ENCODE measurements around the gene ALDH2. TPM values are rescaled to one million over a fixed set of nuclear protein-coding genes. Genes with fewer than 3 reads are reported as not detected.
"Not testable (repeated sequence)": the region's sequence is repeated elsewhere in the genome, so short reads cannot be mapped to it uniquely, and the experiment has no call there.

The ALDH2 gene
- total RNA-seq, 4 donors from 2014 or later, result 111 to 156 (median 130) TPM

DNA sequence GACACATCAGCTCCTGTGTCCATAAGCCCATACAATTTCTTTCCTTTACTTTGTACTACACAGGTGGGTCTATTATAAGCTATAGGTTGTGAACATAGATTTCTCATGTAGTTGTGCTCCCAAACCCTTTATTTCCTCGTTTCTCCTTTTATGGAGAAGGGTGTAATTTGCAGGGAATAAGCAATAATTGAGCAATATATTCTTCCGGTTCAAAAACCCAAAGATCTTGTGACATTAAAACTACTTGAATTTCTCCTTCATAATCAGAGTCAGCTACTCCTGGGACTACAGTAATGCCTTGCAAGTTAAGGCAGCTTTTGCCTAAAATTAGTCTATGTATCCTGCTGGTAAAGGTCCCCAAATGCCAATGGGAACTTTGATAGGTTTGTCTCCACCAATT, 56.2 kb downstream of the ALDH2 start:
- no peak for DNase-seq (ENCODE audit: low spot score in 2 of 2)
- Histone ChIP-seq H3K4me3 (no peak overlapping the region), H3K9me3 (no peaks in the 10 kb centered on the region), H3K36me3 (no peaks in the 10 kb centered on the region), H3K27ac (no peak overlapping the region), H3K4me1 (peaks cover 9% of the 10 kb centered on the region), H3K27me3 (no peaks in the 10 kb centered on the region)
- no peak for TF ChIP-seq EP300 (IDR thresholded peaks at IDR 0.05)
- no peak for TF ChIP-seq POLR2AphosphoS5 (IDR thresholded peaks at IDR 0.05)
- TF ChIP-seq, protein P1, sequence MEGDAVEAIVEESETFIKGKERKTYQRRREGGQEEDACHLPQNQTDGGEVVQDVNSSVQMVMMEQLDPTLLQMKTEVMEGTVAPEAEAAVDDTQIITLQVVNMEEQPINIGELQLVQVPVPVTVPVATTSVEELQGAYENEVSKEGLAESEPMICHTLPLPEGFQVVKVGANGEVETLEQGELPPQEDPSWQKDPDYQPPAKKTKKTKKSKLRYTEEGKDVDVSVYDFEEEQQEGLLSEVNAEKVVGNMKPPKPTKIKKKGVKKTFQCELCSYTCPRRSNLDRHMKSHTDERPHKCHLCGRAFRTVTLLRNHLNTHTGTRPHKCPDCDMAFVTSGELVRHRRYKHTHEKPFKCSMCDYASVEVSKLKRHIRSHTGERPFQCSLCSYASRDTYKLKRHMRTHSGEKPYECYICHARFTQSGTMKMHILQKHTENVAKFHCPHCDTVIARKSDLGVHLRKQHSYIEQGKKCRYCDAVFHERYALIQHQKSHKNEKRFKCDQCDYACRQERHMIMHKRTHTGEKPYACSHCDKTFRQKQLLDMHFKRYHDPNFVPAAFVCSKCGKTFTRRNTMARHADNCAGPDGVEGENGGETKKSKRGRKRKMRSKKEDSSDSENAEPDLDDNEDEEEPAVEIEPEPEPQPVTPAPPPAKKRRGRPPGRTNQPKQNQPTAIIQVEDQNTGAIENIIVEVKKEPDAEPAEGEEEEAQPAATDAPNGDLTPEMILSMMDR (IDR thresholded peaks at IDR 0.05), result no peak
- no peak for TF ChIP-seq POLR2A (IDR thresholded peaks at IDR 0.05)
- 52% methylated on average over 2 of the region's 2 CpGs for WGBS

DNA sequence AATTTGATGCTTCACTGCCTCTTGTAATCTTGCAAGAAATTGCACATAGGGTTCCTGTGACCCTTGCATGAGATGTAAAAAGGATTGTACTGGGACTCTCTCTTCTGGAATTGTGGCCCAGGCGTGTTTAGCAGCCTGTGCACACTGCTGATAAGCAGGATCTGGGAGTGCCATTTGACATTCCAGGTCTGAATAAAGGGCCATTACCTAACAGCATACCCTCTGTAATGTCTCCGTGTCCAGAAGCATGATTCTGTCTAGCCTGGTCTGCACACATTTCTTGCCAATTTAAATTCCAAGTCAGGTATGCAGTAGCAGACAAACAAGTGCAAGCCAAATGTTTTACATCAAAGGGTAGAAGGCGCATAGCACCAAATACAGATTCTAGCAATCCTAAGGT, 57.2 kb downstream of the ALDH2 start:
- no peaks in the 10 kb centered on the region for H3K36me3 ChIP-seq
- no peaks in the 10 kb centered on the region for H3K9me3 ChIP-seq
- H3K4me1 ChIP-seq, result peaks cover 7% of the 10 kb centered on the region
- TF ChIP-seq, protein P1 (IDR thresholded peaks at IDR 0.05), result no peak
- TF ChIP-seq POLR2A (IDR thresholded peaks at IDR 0.05), result no peak
- no peak for TF ChIP-seq POLR2AphosphoS5 (IDR thresholded peaks at IDR 0.05)
- no peak for TF ChIP-seq EP300 (IDR thresholded peaks at IDR 0.05)
- no peak for DNase-seq (ENCODE audit: low spot score in 2 of 2)
- no peak overlapping the region for H3K4me3 ChIP-seq
- H3K27ac ChIP-seq, result no peak overlapping the region
- no peaks in the 10 kb centered on the region for H3K27me3 ChIP-seq
- 61% methylated on average over 2 of the region's 3 CpGs for WGBS

DNA sequence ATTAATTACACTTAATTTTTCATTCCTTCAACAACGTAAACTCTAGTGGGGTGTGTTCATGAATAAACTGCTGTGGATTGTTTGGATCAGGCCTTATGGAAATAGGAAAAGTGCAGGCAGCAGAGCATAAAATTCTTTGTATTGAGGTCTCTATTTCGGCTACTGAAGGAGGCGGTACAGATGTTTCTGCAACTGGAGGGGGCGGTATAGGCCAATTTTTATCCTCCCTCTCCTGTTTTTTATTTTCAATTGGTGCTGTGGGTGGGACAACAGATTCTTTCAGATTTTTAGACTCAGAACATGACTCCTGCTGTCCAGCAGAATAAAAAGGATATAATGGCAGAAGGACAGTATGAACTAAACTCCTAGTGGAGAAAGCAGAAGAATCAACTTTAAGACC, 57.6 kb downstream of the ALDH2 start:
- not testable (repeated sequence) for H3K27me3 ChIP-seq; H3K36me3 ChIP-seq; DNase-seq (ENCODE audit: low spot score in 2 of 2); H3K4me3 ChIP-seq; H3K9me3 ChIP-seq; H3K27ac ChIP-seq; H3K4me1 ChIP-seq
- 42% methylated on average over 4 of the region's 4 CpGs for WGBS

DNA sequence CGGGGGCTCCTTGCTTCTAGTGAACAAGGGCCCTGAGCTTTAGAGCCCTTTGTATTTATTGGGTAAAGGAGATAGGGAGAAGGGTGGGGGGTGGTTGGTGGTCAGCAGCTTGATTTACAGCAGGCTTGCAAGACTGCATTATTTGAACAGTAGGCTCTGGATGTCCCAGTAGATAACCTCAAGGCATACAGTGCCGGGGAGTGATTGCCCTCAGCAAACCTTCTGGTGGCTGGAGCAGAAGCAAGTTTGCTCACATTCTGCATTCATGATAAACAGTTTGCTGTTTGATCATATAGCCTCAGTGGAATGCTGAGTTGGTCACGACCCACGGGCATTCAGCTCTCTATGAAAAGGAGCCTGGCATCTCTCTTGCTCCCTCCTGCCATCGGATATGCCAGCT, 58.8 kb downstream of the ALDH2 start:
- H3K36me3 ChIP-seq, result no peaks in the 10 kb centered on the region

DNA sequence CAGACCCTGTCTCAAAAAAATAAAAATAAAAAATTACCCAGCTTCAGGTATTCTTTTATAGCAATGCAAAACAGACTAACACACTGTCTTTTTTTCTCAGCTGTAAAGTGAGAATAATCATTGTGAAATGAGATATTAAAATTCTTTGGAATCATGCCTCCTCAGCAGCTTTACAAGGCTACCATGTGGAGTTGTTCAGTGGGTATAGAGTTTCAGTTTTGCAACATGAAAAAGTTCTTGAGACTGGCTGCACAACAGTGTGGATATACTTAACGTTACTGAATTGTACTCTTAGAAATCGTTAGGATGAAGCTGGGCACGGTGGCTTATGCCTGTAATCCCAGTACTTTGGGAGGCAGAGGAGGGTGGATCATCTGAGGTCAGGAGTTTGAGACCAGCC, 59.6 kb downstream of the ALDH2 start:
- H3K27ac ChIP-seq, result no peak overlapping the region
- WGBS, result 68% methylated on average over 3 of the region's 3 CpGs
- no peaks in the 10 kb centered on the region for H3K27me3 ChIP-seq
- H3K4me1 ChIP-seq, result no peaks in the 10 kb centered on the region
- H3K36me3 ChIP-seq, result no peaks in the 10 kb centered on the region
- no peak overlapping the region for H3K4me3 ChIP-seq
- H3K9me3 ChIP-seq, result no peaks in the 10 kb centered on the region
- no peak for TF ChIP-seq POLR2A (IDR thresholded peaks at IDR 0.05)
- TF ChIP-seq, protein P1 (IDR thresholded peaks at IDR 0.05), result no peak
- TF ChIP-seq POLR2AphosphoS5 (IDR thresholded peaks at IDR 0.05), result no peak
- TF ChIP-seq EP300 (IDR thresholded peaks at IDR 0.05), result no peak
- no peak for DNase-seq (ENCODE audit: low spot score in 2 of 2)

More for the DNA sequence above, 58.8 kb downstream of the ALDH2 start:
- no peak for TF ChIP-seq POLR2A (IDR thresholded peaks at IDR 0.05)
- TF ChIP-seq, protein P1 (IDR thresholded peaks at IDR 0.05), result no peak
- no peak for TF ChIP-seq POLR2AphosphoS5 (IDR thresholded peaks at IDR 0.05)
- no peak for TF ChIP-seq EP300 (IDR thresholded peaks at IDR 0.05)
- Histone ChIP-seq H3K9me3 (no peaks in the 10 kb centered on the region), H3K4me1 (no peaks in the 10 kb centered on the region), H3K27me3 (no peaks in the 10 kb centered on the region), H3K4me3 (no peak overlapping the region), H3K27ac (no peak overlapping the region)
- no peak for DNase-seq (ENCODE audit: low spot score in 2 of 2)
- WGBS, result 74% methylated on average over 5 of the region's 5 CpGs

DNA sequence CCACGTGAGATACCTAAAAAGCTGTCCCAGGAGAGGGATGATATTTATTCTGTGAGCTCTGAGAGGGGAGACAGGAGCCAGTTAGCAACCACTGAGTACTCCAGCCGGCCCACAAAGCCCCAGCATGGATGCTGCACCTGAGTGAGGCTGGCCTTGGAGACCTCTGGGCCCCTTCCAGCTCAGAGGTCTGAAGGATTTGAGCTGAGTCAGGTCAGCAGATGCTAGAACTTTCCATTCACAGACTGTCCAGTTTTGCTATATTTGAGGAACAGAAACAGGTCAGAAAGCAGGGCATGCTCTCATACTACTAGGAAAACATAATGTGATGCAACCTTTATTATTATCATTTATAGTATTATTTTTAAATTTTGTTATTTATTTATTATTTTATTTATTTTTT, 60.3 kb downstream of the ALDH2 start:
- no peaks in the 10 kb centered on the region for H3K9me3 ChIP-seq
- TF ChIP-seq EP300 (IDR thresholded peaks at IDR 0.05) (no peak), POLR2AphosphoS5 (IDR thresholded peaks at IDR 0.05) (no peak), POLR2A (IDR thresholded peaks at IDR 0.05) (no peak)
- TF ChIP-seq, protein P1 (IDR thresholded peaks at IDR 0.05), result no peak
- H3K27ac ChIP-seq, result no peak overlapping the region
- H3K4me1 ChIP-seq, result no peaks in the 10 kb centered on the region
- no peak for DNase-seq (ENCODE audit: low spot score in 2 of 2)
- no peaks in the 10 kb centered on the region for H3K36me3 ChIP-seq
- no peaks in the 10 kb centered on the region for H3K27me3 ChIP-seq
- no peak overlapping the region for H3K4me3 ChIP-seq
- WGBS, result 70% methylated on average over 2 of the region's 2 CpGs
